Stimulated activated CD8-positive, alpha-beta memory T cell treated with anti-CD3 and anti-CD28 coated beads, Interleukin-4, amount 100 ng/mL, for 24 hours (primary cell): ENCODE data around the gene NAV2.
"Not testable (repeated sequence)": the region's sequence is repeated elsewhere in the genome, so short reads cannot be mapped to it uniquely, and the experiment has no call there.

Source experiments
- DNase-seq: peaks from one replicate; pipeline ENCODE4 v3.0.0-alpha.2; 2020; ENCODE audit warnings: low read depth

Gene NAV2

DNA sequence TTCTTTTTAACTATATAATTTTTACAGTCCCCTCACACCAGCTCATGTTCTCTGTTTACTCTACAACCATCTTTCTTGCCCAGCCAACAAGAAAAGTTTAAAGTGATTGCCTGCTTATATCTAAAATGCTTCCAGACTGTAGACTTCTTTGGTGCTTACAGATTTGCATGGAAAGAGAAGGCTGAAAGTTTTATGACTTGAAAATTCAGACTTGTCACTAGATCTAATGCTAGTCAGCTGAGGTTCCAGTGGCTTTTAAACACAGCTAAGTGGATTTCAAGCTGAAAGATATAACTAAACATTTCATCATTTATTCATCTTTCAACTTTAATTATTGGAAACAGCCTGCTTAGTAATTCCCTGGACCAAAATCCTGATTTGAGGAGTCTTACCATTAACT, 178.4 kb downstream of the NAV2 start:
- no peak for DNase-seq

- no peak for DNase-seq
Measured at GRCh38 chr11:19892387-19892786, 179.8 kb downstream of the NAV2 start.

DNA sequence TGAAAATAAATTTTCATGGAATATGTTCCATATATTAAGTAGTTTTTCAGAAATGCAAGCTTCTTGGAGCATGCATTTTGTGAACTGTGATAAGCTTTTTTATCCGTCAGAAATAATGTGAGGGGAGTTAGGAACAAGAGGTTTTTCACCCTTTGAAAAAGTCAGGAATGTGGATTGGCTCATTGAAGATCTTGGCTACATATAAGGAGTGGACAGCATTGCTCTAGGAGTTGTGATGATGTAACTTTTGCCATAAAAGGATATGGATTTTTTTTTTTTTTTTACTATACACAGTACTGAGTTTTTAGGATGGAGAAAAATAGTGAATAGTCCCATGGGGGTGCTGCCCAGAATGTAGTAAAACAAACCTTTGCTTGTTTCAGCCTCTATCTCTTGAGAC, 180.2 kb downstream of the NAV2 start:
- no peak for DNase-seq

GRCh38 chr11:19894404-19894803, 181.8 kb downstream of the NAV2 start:
- DNase-seq: no peak

GRCh38 chr11:19895037-19895436, 182.4 kb downstream of the NAV2 start:
- not testable (repeated sequence) for DNase-seq

- DNase-seq: no peak
Measured at GRCh38 chr11:19895776-19896175, 183.1 kb downstream of the NAV2 start.

DNA sequence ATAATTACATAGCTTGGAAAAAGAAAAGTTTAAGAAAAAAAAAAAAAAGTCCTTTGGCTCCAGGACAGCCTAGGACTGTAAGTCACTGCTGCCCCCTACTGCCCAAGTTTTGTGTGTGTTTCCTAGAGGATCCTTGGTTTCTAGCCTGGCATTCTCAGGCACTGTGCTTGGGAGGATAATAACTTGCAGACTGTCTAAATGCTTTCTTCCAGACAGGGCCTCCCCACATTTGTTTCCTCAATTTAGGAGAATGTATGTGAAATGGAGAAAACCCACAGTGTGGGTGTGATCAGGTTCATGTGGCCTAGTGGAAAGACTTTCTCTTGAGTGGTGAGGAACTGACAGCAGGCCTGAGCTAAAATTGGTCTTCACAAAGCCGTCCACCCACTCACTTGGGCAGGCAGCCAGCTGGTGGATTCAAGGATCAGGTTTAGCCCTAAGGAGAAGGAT, 191.0 kb downstream of the NAV2 start:
- peak; percentile 34 for DNase-seq

GRCh38 chr11:19905280-19905853, 192.7 kb downstream of the NAV2 start:
- no peak for DNase-seq

DNA sequence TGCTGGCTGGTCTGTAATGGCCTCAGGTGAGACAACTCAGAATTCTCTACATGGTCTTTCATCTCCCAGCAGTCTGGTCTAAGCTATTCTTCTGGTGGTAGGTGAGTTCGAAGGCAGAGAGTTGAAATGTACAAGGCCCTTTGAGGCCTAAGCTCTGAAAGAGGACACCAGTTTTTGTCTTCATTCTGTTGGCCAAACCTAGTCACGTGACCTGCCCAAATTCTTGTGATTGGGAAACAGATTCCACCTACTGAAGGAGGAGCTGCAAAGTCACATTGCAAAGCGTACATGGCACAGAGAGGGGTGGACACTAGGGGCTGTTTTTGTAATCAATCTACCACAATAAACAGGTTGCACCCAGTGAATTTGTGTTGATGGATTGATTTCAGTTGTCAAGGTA, 193.5 kb downstream of the NAV2 start:
- no peak for DNase-seq

DNA sequence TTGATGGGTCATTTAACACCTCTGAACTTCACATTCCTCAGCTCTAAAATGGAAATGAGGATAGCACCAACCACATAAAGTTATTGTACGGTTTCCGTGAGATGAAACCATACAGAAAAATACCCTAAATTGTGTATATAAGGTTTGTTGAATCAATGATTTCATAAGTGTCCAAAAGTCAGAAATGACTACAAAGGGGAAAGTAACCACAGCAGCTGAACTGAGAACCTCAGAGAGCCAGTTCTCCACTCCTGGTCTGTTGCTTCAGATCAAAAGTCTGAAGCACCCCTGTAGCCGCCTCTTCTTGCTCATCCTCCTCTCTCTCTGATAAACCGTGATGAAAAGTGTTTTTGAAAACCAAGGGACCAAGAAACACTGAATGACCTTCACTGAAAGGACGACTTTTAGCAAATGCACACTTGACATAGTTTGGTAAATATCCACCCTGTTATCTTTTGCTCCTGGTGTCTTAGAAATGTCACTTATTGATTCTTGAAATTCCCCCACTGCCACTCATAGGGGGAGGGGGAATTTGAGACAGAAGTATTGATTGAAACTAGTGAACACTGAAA, 194.5 kb downstream of the NAV2 start:
- DNase-seq: no peak

DNA sequence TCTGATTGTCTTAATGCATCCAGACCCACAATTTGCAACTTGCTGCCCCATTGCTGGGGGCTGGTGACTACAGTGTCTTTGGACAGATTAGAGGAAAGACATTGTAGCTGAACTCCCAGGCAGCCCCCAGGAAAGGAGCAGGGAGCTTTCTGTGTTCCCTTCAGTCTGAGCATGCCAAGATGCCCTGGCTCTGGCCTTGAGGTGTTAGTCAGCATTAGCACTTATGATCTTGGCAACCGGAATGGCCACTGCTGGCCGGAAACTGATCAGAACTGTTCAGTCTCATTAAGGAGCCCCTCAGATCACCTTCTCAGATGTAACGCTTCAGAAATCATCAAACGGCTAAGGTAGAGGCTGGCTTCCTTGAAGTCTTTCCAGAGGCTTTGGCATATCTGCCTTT, 195.2 kb downstream of the NAV2 start:
- DNase-seq: no peak

DNA sequence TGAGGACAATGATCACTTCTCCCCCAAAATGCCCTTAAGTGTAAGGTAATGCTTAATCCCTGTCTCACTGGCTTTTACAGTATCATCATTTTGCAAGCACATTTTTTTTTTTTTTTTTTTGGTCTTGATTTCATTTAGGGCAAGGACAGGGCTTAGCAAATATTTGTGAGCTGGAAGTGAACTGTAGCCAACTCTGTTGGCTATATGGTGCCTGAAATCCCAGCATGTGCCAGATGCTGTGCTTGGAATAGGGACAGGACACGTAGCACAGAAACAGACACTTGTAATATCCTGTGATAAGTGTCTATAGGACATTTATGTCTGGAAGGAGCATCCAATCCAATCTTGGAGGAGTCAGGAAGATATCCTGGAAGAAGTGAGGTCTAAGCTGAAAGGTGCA, 198.3 kb downstream of the NAV2 start:
- DNase-seq: no peak

DNA sequence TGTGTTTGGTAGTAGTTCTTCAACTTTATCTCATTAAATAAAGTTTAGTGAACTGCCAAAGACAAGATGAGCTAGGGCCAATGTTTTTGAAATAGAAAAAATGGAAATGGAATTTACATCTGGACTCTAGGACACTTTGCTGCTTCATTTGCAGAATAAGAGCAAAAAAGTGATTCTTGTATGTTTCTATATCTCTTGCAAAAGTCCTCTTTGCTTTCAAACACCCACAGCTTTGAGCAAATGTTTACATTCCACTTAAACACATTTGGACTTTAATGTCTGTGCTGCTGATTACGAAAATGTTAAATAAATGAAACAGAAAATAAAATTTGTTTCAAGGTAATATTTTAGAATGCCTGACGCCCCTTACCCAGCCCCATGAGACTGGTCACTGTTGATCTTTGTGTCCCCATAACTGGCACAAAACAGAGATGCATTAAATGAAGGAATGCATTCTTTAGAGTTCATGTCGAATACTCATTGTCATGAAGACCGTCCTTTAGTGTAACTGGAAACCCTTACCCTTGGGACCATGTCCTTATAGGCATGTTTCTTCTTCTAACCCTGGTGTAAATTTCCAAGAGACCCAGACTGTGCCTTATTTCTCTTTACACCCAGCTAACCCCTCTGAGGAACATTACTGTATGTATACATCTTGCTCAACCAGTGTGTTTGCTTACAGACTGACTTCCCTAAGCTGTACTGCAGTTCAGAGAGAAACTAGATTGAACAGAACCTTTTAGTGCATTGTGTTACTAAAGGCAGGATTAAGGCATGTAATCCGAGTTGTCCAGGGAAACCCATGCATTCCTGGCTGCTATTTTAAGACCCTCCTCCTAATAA, 199.7 kb downstream of the NAV2 start:
- DNase-seq: no peak

GRCh38 chr11:19912958-19913892, 200.6 kb downstream of the NAV2 start:
- no peak for DNase-seq

DNA sequence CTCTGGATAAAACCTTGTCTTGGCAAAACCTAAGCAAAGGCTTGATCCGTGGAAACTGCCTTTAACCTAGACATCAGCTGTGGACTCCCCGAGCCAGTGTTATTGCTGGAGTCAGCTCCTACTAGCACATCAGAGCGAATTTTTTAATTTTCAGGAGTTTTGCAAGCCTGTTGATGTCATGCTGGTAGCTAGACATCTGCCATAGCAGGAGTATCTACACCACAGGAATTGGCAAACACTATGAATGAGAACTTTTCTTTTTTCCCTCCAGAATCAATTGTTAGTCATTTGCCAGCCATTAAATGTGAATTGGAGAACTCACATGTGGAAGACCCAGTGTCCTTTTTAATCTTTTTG, 201.2 kb downstream of the NAV2 start:
- no peak for DNase-seq

DNA sequence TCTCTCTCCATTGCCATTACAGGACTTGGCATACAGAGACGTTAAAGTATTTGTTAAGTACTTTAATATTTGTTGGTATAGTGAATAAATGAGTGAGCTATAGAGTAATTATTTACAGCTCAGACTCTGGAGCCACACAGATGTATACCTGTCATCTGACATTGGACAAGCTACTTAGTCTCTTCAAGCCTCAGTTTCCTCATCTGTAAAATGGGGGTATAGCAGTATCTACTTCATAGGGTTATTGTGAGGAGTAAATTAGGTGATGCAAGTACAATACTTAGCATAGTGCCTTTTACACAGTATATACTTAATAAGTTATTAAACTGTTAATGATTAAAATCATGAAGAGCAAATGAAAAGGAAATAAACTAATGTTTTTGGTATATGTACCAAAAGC, 203.2 kb downstream of the NAV2 start:
- DNase-seq: no peak

DNA sequence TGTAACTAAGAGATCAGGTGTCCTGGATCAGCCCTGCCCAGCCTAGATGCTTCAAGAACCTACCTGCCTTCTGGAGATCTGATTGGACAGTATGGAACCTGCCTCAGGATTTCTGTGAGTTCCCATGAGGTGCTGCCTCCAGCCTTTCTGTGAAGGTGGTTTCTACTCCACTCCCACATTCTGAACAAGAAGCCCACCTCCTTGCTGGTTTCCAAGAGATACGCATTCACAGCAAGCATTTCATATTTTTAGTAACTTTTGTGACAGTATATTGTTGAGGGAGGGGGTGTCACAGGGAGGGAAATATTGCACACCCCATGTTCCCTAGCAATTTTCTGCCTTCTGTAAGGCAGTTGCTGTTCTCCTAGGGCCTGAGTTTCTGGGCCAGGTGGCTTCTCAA, 204.4 kb downstream of the NAV2 start:
- no peak for DNase-seq

DNA sequence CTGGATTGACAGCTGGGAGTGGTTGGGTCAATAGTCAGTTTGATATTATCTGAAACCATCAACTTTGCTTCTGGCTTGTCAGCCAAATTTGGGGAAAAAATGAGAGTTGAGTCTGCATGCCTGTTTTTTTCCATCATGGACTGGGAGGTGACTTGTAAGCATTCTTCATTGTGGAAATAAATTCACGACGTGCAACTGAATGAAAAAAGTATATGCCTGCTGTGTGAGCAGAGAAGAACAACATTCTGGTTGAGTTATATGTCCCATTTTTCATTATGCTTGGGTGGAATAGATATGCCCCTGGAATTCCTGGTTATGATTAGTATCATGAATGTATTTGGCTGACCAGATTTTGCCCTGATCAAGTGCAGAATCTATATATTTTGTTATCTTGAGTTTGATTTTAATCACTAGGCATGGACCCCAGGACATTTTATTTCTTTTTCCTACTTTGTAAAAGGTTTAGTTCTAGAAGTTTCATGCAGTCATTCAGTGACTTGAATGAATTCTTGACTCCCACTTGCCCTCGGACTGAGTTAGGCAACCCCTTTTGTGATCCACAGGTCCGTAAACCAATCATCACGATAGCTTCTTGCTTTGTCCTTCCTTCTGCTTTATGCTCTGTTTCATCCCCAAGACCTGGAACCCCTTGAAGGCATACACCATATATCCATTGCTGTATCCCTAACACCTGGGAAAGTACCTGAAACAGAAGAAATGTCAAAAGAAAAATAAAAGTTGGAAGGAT, 205.8 kb downstream of the NAV2 start:
- DNase-seq: no peak

GRCh38 chr11:19919050-19919561, 206.5 kb downstream of the NAV2 start:
- DNase-seq: no peak

GRCh38 chr11:19920982-19921381, 208.3 kb downstream of the NAV2 start:
- no peak for DNase-seq

- no peak for DNase-seq
Measured at GRCh38 chr11:19921976-19922688, 209.5 kb downstream of the NAV2 start.
